Fibroblast of pulmonary artery (primary cell): ENCODE data around the gene OAS1.
A peak's percentile ranks its signal among the peaks of the same experiment; 100 is the strongest.

Experiments
- DNase-seq: peaks from one replicate; pipeline ENCODE4 v3.0.0-alpha.2; 2010; ENCODE audit warnings: low read depth
- H3K4me3 ChIP-seq: replicated peaks from 2 replicates; pipeline ENCODE4 v1.5.1; 2011; ENCODE audit warnings: low read depth, mild to moderate bottlenecking, control low read depth, low read length, moderate library complexity
- TF ChIP-seq, protein P1 (sequence below): IDR thresholded peaks from 2 replicates; pipeline ENCODE4 v1.5.1; 2011; ENCODE audit warnings: mild to moderate bottlenecking, control low read depth, low read length, inconsistent platforms; ENCODE audit errors: missing control alignments

The OAS1 gene

DNA sequence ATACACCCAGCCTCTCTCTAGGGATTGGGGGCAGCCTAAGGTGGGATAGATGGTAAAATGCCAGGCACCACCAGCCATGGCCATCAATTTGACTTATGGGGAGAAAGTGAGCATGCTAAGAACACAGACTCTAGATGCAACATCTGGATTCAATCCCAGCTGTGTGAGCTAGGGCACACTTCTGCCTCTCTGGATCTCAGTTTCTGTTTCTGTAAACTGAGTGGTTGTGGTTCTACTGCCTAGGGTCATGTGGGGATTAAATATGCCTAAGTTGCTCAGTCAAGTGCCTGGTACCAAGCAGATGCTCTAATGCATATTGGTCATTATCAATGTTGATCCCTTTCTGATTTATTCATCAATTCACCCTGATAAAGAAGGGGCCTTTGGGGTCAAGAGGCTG, 12.6 kb upstream of the OAS1 start:
- TF ChIP-seq, protein P1, sequence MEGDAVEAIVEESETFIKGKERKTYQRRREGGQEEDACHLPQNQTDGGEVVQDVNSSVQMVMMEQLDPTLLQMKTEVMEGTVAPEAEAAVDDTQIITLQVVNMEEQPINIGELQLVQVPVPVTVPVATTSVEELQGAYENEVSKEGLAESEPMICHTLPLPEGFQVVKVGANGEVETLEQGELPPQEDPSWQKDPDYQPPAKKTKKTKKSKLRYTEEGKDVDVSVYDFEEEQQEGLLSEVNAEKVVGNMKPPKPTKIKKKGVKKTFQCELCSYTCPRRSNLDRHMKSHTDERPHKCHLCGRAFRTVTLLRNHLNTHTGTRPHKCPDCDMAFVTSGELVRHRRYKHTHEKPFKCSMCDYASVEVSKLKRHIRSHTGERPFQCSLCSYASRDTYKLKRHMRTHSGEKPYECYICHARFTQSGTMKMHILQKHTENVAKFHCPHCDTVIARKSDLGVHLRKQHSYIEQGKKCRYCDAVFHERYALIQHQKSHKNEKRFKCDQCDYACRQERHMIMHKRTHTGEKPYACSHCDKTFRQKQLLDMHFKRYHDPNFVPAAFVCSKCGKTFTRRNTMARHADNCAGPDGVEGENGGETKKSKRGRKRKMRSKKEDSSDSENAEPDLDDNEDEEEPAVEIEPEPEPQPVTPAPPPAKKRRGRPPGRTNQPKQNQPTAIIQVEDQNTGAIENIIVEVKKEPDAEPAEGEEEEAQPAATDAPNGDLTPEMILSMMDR = no peak
- DNase-seq = no peak
- no peak overlapping the region for H3K4me3 ChIP-seq

DNA sequence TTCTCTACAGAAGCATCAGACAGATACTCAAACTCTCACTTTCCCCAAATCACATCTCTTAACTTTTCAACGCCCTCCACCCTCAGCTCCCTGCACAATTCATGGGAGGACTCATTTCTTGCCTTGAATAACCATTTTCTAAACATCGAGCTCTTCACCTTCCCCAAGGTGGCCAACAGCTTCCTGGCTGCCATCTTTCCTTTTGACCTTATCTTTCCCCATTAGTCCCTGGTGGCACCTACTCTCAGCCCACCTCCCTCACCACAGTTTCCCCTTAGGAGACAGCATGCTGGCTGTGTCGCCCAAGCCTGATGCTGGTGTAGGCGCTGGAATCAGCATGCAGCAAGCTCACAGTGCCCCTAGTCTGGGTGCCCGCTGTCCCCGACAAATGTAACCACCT, 8.4 kb upstream of the OAS1 start:
- H3K4me3 ChIP-seq = no peak overlapping the region

DNA sequence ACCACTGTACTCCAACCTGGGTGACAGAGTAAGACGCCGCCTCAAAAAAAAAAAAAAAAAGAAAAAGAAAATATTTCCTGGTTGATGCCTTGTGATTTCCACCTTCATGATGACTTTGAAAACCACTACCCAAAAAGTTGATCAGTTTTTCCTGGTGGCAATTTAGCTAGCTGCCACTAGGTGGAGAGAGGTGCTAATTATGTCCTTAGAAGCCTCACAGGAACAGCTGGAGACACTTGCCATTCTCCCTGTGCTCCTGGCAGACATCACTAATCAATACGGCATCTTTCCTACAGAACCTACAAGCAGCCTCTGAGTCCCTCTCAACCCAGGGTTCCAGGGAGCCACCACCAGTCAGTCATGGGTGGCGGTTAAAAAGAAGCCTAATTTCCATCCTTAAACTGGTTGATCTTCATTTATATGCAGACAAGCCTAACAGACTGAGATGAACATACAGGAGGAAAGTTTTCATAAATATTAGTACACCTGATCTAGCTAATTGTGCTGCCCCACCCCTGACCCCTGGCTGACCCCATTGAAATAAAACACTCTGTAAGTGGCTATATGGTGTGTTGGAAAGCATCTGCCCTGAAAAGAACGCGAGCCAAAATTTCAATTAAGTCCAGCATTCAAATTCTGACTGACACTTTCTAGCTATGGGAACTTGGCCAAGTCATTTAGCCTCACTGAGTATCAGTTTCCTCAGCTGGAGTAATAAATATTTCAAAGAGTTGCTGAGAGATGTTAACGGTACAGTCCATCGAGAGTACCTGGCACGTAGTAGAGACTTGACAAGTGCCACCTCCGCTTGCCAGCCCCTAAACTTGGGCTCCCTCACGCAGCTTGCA, 6.2 kb upstream of the OAS1 start:
- peak; percentile 37 for DNase-seq
- TF ChIP-seq, protein P1 = peak; percentile 78
- H3K4me3 ChIP-seq = no peak overlapping the region

More for the DNA sequence above, 8.4 kb upstream of the OAS1 start:
- TF ChIP-seq, protein P1 = no peak
- no peak for DNase-seq

DNA sequence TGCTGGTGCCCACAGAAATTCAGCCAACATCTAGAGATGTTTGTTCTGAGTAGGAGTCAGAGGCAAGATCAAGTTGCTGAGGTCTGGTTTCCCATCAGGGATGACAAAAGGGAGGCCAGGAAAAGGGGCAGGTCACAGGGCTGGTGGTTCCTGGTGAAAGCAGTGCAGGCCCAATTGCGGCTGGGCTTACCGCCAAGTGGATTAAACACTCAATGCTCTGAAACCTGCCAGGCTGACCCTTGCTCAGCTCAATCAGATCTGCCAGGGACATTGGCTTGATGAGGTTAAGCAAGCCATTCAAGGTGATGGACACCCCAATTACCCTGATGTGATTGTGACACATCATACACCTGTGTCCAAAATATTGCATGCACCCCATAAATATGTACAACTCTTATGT, 5.5 kb upstream of the OAS1 start:
- no peak for DNase-seq
- TF ChIP-seq, protein P1 = no peak
- no peak overlapping the region for H3K4me3 ChIP-seq

DNA sequence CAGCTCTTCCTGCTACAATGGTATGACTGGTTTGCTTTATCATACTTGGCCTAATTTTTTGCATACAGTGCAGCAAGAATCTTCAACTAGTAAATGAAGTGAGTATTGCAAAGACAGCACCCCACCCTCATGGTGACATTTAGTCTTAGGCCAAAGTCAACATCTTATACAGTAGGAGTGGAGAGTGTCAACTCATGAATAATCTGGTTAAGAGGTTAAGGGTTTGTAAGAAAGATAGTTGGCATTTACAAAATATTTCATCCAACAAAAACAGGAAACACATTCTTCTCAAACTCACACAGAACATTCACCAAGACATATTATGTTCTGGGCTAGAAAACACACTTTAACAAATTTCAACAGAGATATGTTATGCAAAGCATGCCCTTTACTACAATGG, 2.2 kb upstream of the OAS1 start:
- H3K4me3 ChIP-seq = no peak overlapping the region
- TF ChIP-seq, protein P1 = no peak
- peak; percentile 37 for DNase-seq

DNA sequence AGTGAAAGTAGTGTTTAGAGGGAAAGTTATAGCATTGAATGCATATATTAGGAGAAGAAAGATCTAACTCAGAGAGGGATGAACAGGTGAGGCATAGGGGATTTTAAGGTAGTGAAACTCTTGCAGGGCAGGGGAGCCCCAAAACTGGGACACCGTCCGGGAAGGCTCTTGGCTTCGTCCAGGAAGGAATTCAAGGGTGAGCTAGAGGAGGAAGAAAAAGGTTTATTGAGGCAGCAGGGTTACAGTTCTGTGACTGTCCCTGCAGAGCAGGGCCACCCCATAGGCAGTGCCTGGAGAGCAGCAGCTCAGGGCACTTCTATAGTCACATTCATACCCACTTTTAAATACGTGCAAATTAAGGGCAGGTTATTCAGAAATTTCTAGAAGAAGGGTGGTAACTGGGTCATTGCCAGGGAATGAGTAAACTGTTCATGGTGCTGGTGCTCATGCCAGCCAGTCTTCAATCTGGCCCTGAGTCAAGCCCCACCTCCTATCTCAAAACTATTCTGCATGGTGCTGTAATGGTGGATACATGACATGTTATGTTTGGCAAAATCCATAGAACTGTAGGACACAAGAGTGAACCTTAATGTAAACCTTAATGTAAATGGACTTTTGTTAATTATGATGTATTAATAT, 1.2 kb upstream of the OAS1 start:
- TF ChIP-seq, protein P1 = no peak
- no peak overlapping the region for H3K4me3 ChIP-seq
- DNase-seq = no peak
